GM12891 (cell line): ENCODE data around the gene KIF19.

Experiments used
- PAX5 ChIP-seq: IDR thresholded peaks from 2 replicates; pipeline ENCODE4 v1.6.1; 2011; ENCODE audit warnings: low read length, moderate library complexity, mild to moderate bottlenecking; ENCODE audit not compliant: insufficient read depth, severe bottlenecking
- POLR2A ChIP-seq: IDR thresholded peaks from 2 replicates; pipeline ENCODE4 v1.6.1; 2011; ENCODE audit warnings: low read depth, low read length, control low read depth
- POLR2AphosphoS5 ChIP-seq: IDR thresholded peaks from 2 replicates; pipeline ENCODE4 v1.6.1; 2011; ENCODE audit warnings: low read depth, low read length, control low read depth
- POU2F2 ChIP-seq: IDR thresholded peaks from 2 replicates; pipeline ENCODE4 v1.6.1; 2011; ENCODE audit warnings: low read depth, mild to moderate bottlenecking, control low read depth, low read length, moderate library complexity
- SPI1 ChIP-seq: IDR thresholded peaks from 2 replicates; pipeline ENCODE4 v1.6.1; 2011; ENCODE audit warnings: low read depth, low read length, control low read depth
- TAF1 ChIP-seq: IDR thresholded peaks from 2 replicates; pipeline ENCODE4 v1.6.1; 2011; ENCODE audit warnings: low read depth, low read length, control low read depth

DNA sequence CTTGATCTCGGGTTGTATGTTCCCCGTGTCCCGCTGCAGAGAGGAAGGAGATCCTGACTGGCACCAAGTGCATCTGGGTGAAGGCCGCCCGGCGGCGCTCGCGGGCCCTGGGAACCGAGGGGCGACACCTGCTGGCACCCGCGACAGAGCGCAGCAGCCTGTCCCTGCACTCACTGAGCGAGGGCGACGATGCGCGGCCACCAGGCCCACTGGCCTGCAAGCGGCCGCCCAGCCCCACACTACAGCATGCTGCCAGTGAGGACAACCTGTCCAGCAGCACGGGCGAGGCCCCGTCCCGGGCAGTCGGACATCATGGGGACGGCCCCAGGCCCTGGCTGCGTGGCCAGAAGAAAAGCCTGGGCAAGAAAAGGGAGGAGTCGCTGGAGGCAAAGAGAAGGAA lies 28.1 kb downstream of the KIF19 start:
- TF ChIP-seq POLR2A (no peak), SPI1 (no peak), TAF1 (no peak), POLR2AphosphoS5 (no peak), POU2F2 (no peak), PAX5 (no peak)
